K562 treated with DMSO at 1 percent for 4 hours (cell line): ENCODE results near the gene RBMY1B. TPM values are rescaled to one million over a fixed set of nuclear protein-coding genes. Genes with fewer than 3 reads are reported as not detected.

Experiments used
- total RNA-seq: library from RNA; unstranded; fragments of 300-600 nt; gene quantifications from 2 replicates; pipeline ENCODE4 v1.2.3, GENCODE V29; 2022; ENCODE audit not compliant: insufficient read depth

The RBMY1B gene
- total RNA-seq: not detected in 2 replicates

DNA sequence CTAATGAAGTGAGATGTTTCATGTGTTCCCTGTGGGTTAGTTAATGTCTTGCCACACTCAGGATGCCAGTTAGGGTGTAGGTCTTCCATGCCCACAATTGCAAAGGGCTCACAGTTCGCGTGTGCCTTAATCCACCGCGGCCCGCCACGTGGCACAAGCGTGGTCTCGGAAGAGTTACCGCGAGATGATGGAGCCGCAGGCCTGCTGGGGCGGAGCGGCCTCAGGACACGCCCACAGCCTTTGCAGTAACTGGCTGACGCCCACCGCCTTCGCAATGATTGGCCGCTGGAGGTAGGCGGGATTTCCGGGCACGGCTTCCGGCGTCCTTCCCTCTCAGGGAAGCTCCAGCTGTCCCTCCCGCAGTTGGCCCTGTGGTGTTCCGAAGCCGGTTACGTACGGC, at the start of gene RBMY1B:
RBMY1B (plus strand) TSS at position 301 of the 400 bp plus-strand sequence. CDS start 2,013 bp downstream, outside the sequence.

DNA sequence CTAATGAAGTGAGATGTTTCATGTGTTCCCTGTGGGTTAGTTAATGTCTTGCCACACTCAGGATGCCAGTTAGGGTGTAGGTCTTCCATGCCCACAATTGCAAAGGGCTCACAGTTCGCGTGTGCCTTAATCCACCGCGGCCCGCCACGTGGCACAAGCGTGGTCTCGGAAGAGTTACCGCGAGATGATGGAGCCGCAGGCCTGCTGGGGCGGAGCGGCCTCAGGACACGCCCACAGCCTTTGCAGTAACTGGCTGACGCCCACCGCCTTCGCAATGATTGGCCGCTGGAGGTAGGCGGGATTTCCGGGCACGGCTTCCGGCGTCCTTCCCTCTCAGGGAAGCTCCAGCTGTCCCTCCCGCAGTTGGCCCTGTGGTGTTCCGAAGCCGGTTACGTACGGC, 23.4 kb downstream of the RBMY1B start, which contains the start of gene RBMY1A1:
RBMY1A1 (plus strand) TSS at position 301 of the 400 bp plus-strand sequence. CDS start 2,013 bp downstream, outside the sequence.

Other genes with a start within 250 kb of the RBMY1B start
- gene RBMY1A1, start 23.5 kb downstream of the RBMY1B start, total RNA-seq: not detected in 2 replicates